C4-2B (cell line): ENCODE data around the gene LRP1B.

Experiments
- ZFX ChIP-seq: fragments of 450-650 bp; IDR thresholded peaks from 2 replicates; pipeline ENCODE4 v1.6.1; 2017
- TF ChIP-seq, protein P1 (sequence below): fragments of 450-650 bp; conservative IDR thresholded peaks from 2 replicates; pipeline ENCODE4 v1.5.1; 2017; ENCODE audit warnings: mild to moderate bottlenecking

DNA sequence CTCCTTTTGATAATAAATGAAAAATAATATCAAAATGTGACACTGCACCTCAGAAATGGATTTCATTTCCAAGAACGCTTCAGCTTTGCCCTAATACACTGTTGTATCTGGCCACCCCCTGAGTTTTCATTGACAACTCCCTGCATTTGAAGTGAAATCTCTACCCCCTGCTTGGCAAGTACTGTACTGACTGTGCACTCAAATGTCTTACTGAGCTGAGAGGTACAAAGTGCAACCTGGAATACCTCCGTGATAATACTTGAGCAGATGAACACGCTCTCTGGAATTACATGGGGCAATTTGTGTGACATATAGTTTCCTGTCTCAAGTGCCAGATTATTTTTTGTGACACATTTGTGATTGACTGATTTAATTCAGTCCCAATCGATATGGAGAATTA lies 231.1 kb downstream of the LRP1B start:
- TF ChIP-seq, protein P1, sequence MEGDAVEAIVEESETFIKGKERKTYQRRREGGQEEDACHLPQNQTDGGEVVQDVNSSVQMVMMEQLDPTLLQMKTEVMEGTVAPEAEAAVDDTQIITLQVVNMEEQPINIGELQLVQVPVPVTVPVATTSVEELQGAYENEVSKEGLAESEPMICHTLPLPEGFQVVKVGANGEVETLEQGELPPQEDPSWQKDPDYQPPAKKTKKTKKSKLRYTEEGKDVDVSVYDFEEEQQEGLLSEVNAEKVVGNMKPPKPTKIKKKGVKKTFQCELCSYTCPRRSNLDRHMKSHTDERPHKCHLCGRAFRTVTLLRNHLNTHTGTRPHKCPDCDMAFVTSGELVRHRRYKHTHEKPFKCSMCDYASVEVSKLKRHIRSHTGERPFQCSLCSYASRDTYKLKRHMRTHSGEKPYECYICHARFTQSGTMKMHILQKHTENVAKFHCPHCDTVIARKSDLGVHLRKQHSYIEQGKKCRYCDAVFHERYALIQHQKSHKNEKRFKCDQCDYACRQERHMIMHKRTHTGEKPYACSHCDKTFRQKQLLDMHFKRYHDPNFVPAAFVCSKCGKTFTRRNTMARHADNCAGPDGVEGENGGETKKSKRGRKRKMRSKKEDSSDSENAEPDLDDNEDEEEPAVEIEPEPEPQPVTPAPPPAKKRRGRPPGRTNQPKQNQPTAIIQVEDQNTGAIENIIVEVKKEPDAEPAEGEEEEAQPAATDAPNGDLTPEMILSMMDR: no peak
- no peak for TF ChIP-seq ZFX
